Measurements from ENCODE around the gene SNRPF.

The SNRPF gene

DNA sequence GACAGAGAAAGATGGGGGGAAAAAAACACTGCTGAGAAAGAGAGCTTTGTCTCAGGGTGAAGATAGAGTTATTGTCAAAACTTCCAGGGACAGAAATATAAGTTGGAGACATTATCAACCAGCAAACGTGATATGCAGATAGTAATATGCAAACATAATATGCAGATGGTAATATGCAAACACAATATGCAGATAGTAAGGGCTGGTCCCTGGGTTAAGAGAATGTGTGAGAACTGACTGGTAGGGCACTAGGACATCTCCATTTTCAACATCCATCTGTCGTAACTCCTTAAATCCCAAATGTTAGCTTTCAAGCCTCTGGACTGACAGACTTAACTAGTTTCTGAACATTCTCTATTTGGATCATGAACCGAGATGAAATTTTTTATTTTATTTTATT, 32.2 kb downstream of the SNRPF start:
- H3K14ac ChIP-seq (ENCODE audit: low read length): no peak overlapping the region
- no peak overlapping the region for H3K27ac ChIP-seq (ENCODE audit: low read depth, low read length)
- H3K9me3 ChIP-seq (ENCODE audit: insufficient read depth, low read depth, low read length): no peaks in the 10 kb centered on the region
- no peaks in the 10 kb centered on the region for H3K4me1 ChIP-seq (ENCODE audit: control insufficient read depth in 1 of 2, insufficient read depth in 2 of 2, low read length in 2 of 2)
- H2AK5ac ChIP-seq (ENCODE audit: low read length): no peak overlapping the region
- WGBS (ENCODE audit: extremely low coverage, insufficient coverage, insufficient read length): no CpG with 5 or more reads among the region's 3 CpGs
- no peak overlapping the region for H2BK12ac ChIP-seq (ENCODE audit: low read length)
- no peak overlapping the region for H2BK120ac ChIP-seq (ENCODE audit: insufficient read depth, low read length, poor library complexity)
- H3K23ac ChIP-seq (ENCODE audit: low read length): no peak overlapping the region
- H3K18ac ChIP-seq (ENCODE audit: low read length): no peak overlapping the region
- no peak overlapping the region for H4K91ac ChIP-seq (ENCODE audit: low read depth, low read length)
- no peak overlapping the region for H3K4me3 ChIP-seq (ENCODE audit: low read depth, low read length)
- no peak overlapping the region for H3K4ac ChIP-seq (ENCODE audit: low read depth, low read length)
- no peaks in the 10 kb centered on the region for H3K27me3 ChIP-seq (ENCODE audit: insufficient read depth, low read length)
- no peak overlapping the region for H3K4me2 ChIP-seq (ENCODE audit: low read length)
- H3K79me1 ChIP-seq (ENCODE audit: low read length): no peaks in the 10 kb centered on the region
- H3K36me3 ChIP-seq (ENCODE audit: control insufficient read depth in 1 of 2, insufficient read depth in 2 of 2, low read length in 2 of 2): no peaks in the 10 kb centered on the region
- H4K12ac ChIP-seq (ENCODE audit: low read depth, low read length): no peak overlapping the region
- H3K79me2 ChIP-seq (ENCODE audit: control insufficient read depth, insufficient read depth, low read length, poor library complexity): no peaks in the 10 kb centered on the region
- no peak overlapping the region for H2AFZ ChIP-seq (ENCODE audit: insufficient read depth, low read length, poor library complexity)
- no peak overlapping the region for H3K9ac ChIP-seq (ENCODE audit: low read length)
- no peak overlapping the region for H4K8ac ChIP-seq (ENCODE audit: low read depth, low read length)
- no peak for DNase-seq
- no peak overlapping the region for H2BK5ac ChIP-seq (ENCODE audit: low read depth, low read length, poor library complexity)

DNA sequence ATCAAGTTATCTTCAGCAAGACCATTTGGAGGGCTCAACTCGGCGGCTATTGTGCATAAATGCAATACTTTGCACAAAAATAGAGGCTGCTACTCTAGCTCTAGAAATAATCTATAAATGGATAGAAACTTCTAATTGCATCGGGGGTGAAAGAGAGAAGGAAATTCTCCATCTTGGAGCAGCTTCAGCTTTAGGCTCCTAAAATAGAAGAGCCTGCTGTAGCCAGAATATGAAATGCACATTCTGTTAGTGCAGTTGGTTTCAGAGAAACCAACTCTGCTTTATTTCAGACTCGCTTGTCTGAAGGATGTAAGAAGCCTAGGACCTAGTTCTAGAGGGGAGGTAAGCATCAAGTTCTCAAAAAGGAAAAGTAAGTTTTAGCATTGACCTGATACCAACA, 38.1 kb downstream of the SNRPF start:
- H2BK120ac ChIP-seq (ENCODE audit: insufficient read depth, low read length, poor library complexity): no peak overlapping the region
- H2BK5ac ChIP-seq (ENCODE audit: low read depth, low read length, poor library complexity): no peak overlapping the region
- no peak overlapping the region for H2AK5ac ChIP-seq (ENCODE audit: low read length)
- H3K23ac ChIP-seq (ENCODE audit: low read length): no peak overlapping the region
- H4K12ac ChIP-seq (ENCODE audit: low read depth, low read length): no peak overlapping the region
- DNase-seq: no peak
- H3K4me3 ChIP-seq (ENCODE audit: low read depth, low read length): no peak overlapping the region
- no CpG with 5 or more reads among the region's 4 CpGs for WGBS (ENCODE audit: extremely low coverage, insufficient coverage, insufficient read length)
- H3K4me1 ChIP-seq (ENCODE audit: control insufficient read depth in 1 of 2, insufficient read depth in 2 of 2, low read length in 2 of 2): no peaks in the 10 kb centered on the region
- no peak overlapping the region for H3K14ac ChIP-seq (ENCODE audit: low read length)
- no peaks in the 10 kb centered on the region for H3K79me2 ChIP-seq (ENCODE audit: control insufficient read depth, insufficient read depth, low read length, poor library complexity)
- H3K9me3 ChIP-seq (ENCODE audit: insufficient read depth, low read depth, low read length): no peaks in the 10 kb centered on the region
- H4K8ac ChIP-seq (ENCODE audit: low read depth, low read length): no peak overlapping the region
- no peaks in the 10 kb centered on the region for H3K79me1 ChIP-seq (ENCODE audit: low read length)
- no peaks in the 10 kb centered on the region for H3K27me3 ChIP-seq (ENCODE audit: insufficient read depth, low read length)
- no peak overlapping the region for H3K27ac ChIP-seq (ENCODE audit: low read depth, low read length)
- no peak overlapping the region for H3K18ac ChIP-seq (ENCODE audit: low read length)
- no peak overlapping the region for H3K4ac ChIP-seq (ENCODE audit: low read depth, low read length)
- H3K9ac ChIP-seq (ENCODE audit: low read length): no peak overlapping the region
- no peak overlapping the region for H3K4me2 ChIP-seq (ENCODE audit: low read length)
- no peak overlapping the region for H2BK12ac ChIP-seq (ENCODE audit: low read length)
- no peak overlapping the region for H4K91ac ChIP-seq (ENCODE audit: low read depth, low read length)
- H2AFZ ChIP-seq (ENCODE audit: insufficient read depth, low read length, poor library complexity): no peak overlapping the region
- no peaks in the 10 kb centered on the region for H3K36me3 ChIP-seq (ENCODE audit: control insufficient read depth in 1 of 2, insufficient read depth in 2 of 2, low read length in 2 of 2)

DNA sequence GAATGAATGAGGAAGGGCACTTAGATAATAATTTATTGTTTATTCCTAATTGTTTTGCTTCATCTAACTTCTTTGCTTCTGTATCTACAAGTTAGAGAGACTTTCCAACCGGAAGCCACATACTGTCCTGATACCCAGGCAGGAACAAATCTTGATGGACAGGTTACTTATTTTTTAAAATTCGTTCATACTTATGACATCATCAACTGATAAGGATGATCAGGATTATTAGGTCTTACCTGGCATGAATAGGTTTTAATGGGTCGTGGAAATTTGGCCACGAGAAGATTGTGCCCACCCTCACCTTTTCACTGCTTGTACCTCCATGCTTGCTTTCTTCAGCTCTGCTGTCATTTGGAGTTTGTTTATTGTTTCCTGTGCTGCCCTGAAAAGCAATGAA, 39.3 kb downstream of the SNRPF start:
- Histone ChIP-seq H2AFZ (ENCODE audit: insufficient read depth, low read length, poor library complexity) (no peak overlapping the region), H3K27me3 (ENCODE audit: insufficient read depth, low read length) (no peaks in the 10 kb centered on the region), H2AK5ac (ENCODE audit: low read length) (no peak overlapping the region), H2BK5ac (ENCODE audit: low read depth, low read length, poor library complexity) (no peak overlapping the region), H3K79me1 (ENCODE audit: low read length) (no peaks in the 10 kb centered on the region), H4K91ac (ENCODE audit: low read depth, low read length) (no peak overlapping the region), H4K12ac (ENCODE audit: low read depth, low read length) (no peak overlapping the region), H3K27ac (ENCODE audit: low read depth, low read length) (no peak overlapping the region), H3K79me2 (ENCODE audit: control insufficient read depth, insufficient read depth, low read length, poor library complexity) (no peaks in the 10 kb centered on the region), H3K36me3 (ENCODE audit: control insufficient read depth in 1 of 2, insufficient read depth in 2 of 2, low read length in 2 of 2) (no peaks in the 10 kb centered on the region), H3K4ac (ENCODE audit: low read depth, low read length) (no peak overlapping the region), H2BK120ac (ENCODE audit: insufficient read depth, low read length, poor library complexity) (no peak overlapping the region), H3K4me2 (ENCODE audit: low read length) (no peak overlapping the region), H3K18ac (ENCODE audit: low read length) (no peak overlapping the region), H3K14ac (ENCODE audit: low read length) (no peak overlapping the region), H3K9ac (ENCODE audit: low read length) (no peak overlapping the region), H3K23ac (ENCODE audit: low read length) (no peak overlapping the region), H2BK12ac (ENCODE audit: low read length) (no peak overlapping the region), H4K8ac (ENCODE audit: low read depth, low read length) (no peak overlapping the region), H3K4me3 (ENCODE audit: low read depth, low read length) (no peak overlapping the region), H3K9me3 (ENCODE audit: insufficient read depth, low read depth, low read length) (no peaks in the 10 kb centered on the region), H3K4me1 (ENCODE audit: control insufficient read depth in 1 of 2, insufficient read depth in 2 of 2, low read length in 2 of 2) (no peaks in the 10 kb centered on the region)
- no peak for DNase-seq
- no CpG with 5 or more reads among the region's 4 CpGs for WGBS (ENCODE audit: extremely low coverage, insufficient coverage, insufficient read length)

DNA sequence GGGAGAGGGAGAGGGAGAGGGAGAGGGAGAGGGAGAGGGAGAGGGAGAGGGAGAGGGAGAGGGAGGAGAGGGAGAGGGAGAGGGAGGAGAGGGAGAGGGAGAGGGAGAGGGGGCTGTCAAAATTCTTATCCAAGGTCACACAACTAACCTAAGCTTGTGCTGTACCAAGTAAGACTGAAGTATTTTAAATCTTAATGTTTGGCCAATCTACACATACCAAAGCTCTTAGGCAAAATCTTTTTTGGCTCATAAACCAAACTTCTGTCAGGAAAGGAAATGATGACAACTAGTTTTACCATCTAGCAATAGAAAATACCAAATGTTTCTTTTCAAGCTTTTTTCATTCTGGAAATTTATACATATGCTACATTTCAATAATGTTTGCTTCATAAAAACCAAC, 49.8 kb downstream of the SNRPF start:
- no peaks in the 10 kb centered on the region for H3K79me1 ChIP-seq (ENCODE audit: low read length)
- no peak overlapping the region for H3K27ac ChIP-seq (ENCODE audit: low read depth, low read length)
- no peak overlapping the region for H3K4me3 ChIP-seq (ENCODE audit: low read depth, low read length)
- H4K91ac ChIP-seq (ENCODE audit: low read depth, low read length): no peak overlapping the region
- H2BK12ac ChIP-seq (ENCODE audit: low read length): no peak overlapping the region
- no peak overlapping the region for H4K8ac ChIP-seq (ENCODE audit: low read depth, low read length)
- H3K4me1 ChIP-seq (ENCODE audit: control insufficient read depth in 1 of 2, insufficient read depth in 2 of 2, low read length in 2 of 2): no peaks in the 10 kb centered on the region
- H3K27me3 ChIP-seq (ENCODE audit: insufficient read depth, low read length): no peaks in the 10 kb centered on the region
- DNase-seq: no peak
- H3K18ac ChIP-seq (ENCODE audit: low read length): no peak overlapping the region
- H3K79me2 ChIP-seq (ENCODE audit: control insufficient read depth, insufficient read depth, low read length, poor library complexity): no peaks in the 10 kb centered on the region
- H2AK5ac ChIP-seq (ENCODE audit: low read length): no peak overlapping the region
- H2AFZ ChIP-seq (ENCODE audit: insufficient read depth, low read length, poor library complexity): no peak overlapping the region
- H2BK5ac ChIP-seq (ENCODE audit: low read depth, low read length, poor library complexity): no peak overlapping the region
- H3K4ac ChIP-seq (ENCODE audit: low read depth, low read length): no peak overlapping the region
- no peak overlapping the region for H2BK120ac ChIP-seq (ENCODE audit: insufficient read depth, low read length, poor library complexity)
- no peak overlapping the region for H3K4me2 ChIP-seq (ENCODE audit: low read length)
- H3K36me3 ChIP-seq (ENCODE audit: control insufficient read depth in 1 of 2, insufficient read depth in 2 of 2, low read length in 2 of 2): no peaks in the 10 kb centered on the region
- H3K14ac ChIP-seq (ENCODE audit: low read length): no peak overlapping the region
- no peak overlapping the region for H3K9ac ChIP-seq (ENCODE audit: low read length)
- no peaks in the 10 kb centered on the region for H3K9me3 ChIP-seq (ENCODE audit: insufficient read depth, low read depth, low read length)
- no peak overlapping the region for H4K12ac ChIP-seq (ENCODE audit: low read depth, low read length)
- H3K23ac ChIP-seq (ENCODE audit: low read length): no peak overlapping the region

GRCh38 chr12:95909871-95910270, 51.1 kb downstream of the SNRPF start:
- Histone ChIP-seq H3K27me3 (ENCODE audit: insufficient read depth, low read length) (no peaks in the 10 kb centered on the region), H3K4ac (ENCODE audit: low read depth, low read length) (no peak overlapping the region), H3K4me3 (ENCODE audit: low read depth, low read length) (no peak overlapping the region), H2AFZ (ENCODE audit: insufficient read depth, low read length, poor library complexity) (no peak overlapping the region), H3K27ac (ENCODE audit: low read depth, low read length) (no peak overlapping the region), H3K14ac (ENCODE audit: low read length) (no peak overlapping the region), H3K23ac (ENCODE audit: low read length) (no peak overlapping the region), H3K9ac (ENCODE audit: low read length) (no peak overlapping the region), H2BK5ac (ENCODE audit: low read depth, low read length, poor library complexity) (no peak overlapping the region), H4K8ac (ENCODE audit: low read depth, low read length) (no peak overlapping the region), H2BK12ac (ENCODE audit: low read length) (no peak overlapping the region), H2AK5ac (ENCODE audit: low read length) (no peak overlapping the region), H4K91ac (ENCODE audit: low read depth, low read length) (no peak overlapping the region), H3K79me1 (ENCODE audit: low read length) (no peaks in the 10 kb centered on the region), H3K4me1 (ENCODE audit: control insufficient read depth in 1 of 2, insufficient read depth in 2 of 2, low read length in 2 of 2) (no peaks in the 10 kb centered on the region), H3K79me2 (ENCODE audit: control insufficient read depth, insufficient read depth, low read length, poor library complexity) (no peaks in the 10 kb centered on the region), H4K12ac (ENCODE audit: low read depth, low read length) (no peak overlapping the region), H2BK120ac (ENCODE audit: insufficient read depth, low read length, poor library complexity) (no peak overlapping the region), H3K18ac (ENCODE audit: low read length) (no peak overlapping the region), H3K36me3 (ENCODE audit: control insufficient read depth in 1 of 2, insufficient read depth in 2 of 2, low read length in 2 of 2) (no peaks in the 10 kb centered on the region), H3K4me2 (ENCODE audit: low read length) (no peak overlapping the region), H3K9me3 (ENCODE audit: insufficient read depth, low read depth, low read length) (no peaks in the 10 kb centered on the region)
- no peak for DNase-seq
- WGBS (ENCODE audit: extremely low coverage, insufficient coverage, insufficient read length): no CpG with 5 or more reads among the region's 3 CpGs
